Right atrium auricular region (tissue), 2 donors: ENCODE measurements around the gene RSBN1. TPM values are rescaled to one million over a fixed set of nuclear protein-coding genes. Genes with fewer than 3 reads are reported as not detected.

Source experiments
- DNase-seq: peaks from one replicate; pipeline ENCODE4 v3.0.0-alpha.2; 2019; ENCODE audit warnings: low spot score
- H3K27ac ChIP-seq, 2 donors: fragments of 200-600 bp; sonication (generic); 1 replicate in 1 of 2; 2 replicates in 1 of 2; pipeline ENCODE4 v1.5.1; 2016 to 2019
- H3K27me3 ChIP-seq, 2 donors: fragments of 200-600 bp; sonication (generic); one replicate each; pipeline versions ENCODE4 v1.5.1 to v1.6.0; 2017 to 2019
- H3K36me3 ChIP-seq: fragments of 200-600 bp; sonication (generic); one replicate; pipeline ENCODE4 v1.5.1; 2016
- H3K4me1 ChIP-seq, 2 donors: fragments of 200-600 bp; sonication (generic); one replicate each; pipeline versions ENCODE4 v1.5.1 to v1.6.0; 2017 to 2019
- H3K4me3 ChIP-seq, 2 donors: fragments of 200-600 bp; sonication (generic); 1 replicate in 1 of 2; 2 replicates in 1 of 2; pipeline ENCODE4 v1.5.1; 2017 to 2019; ENCODE audit warnings: mild to moderate bottlenecking in 1 of 2, moderate library complexity in 1 of 2
- H3K9me3 ChIP-seq, 2 donors: fragments of 200-600 bp; sonication (generic); one replicate each; pipeline ENCODE4 v1.5.1; 2019
- total RNA-seq, 2 donors: library from RNA; depleted of rRNA; stranded (reverse); fragments of >200 nt; gene quantifications; one replicate each; pipeline ENCODE4 v1.1.0, GENCODE V29; 2016
- TF ChIP-seq, protein P1 (sequence below), 2 donors: fragments of 200-600 bp; sonication (generic); IDR thresholded peaks; one replicate each; pipeline ENCODE4 v1.5.1; 2019; ENCODE audit warnings: antibody characterized with exemption in 2 of 2

RSBN1 gene
- total RNA-seq, 2 donors from 2014 or later, result 9.6 to 13.9 TPM

DNA sequence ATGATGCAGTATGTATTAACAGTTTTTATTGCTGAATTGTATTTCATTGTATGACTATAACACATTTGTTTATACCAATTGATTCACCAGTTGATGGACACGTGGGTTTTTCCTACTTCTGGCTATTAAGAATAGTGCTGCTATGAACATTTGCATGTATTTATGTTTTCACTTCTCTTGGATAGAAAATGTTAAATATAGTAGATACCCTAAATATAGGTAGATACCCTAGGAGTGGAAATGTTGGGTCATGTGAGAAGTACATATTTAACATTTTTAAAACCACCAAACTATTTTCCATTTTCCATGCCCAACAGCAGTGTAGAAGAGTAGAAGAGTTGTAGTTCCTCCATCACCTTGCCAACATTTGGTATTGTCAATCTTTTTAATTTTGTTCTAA, 60.8 kb downstream of the RSBN1 start:
- Histone ChIP-seq H3K36me3 (no peaks in the 10 kb centered on the region), H3K9me3 (no peaks in the 10 kb centered on the region), H3K27me3 (no peaks in the 10 kb centered on the region), H3K4me3 (no peak overlapping the region), H3K27ac (no peak overlapping the region), H3K4me1 (no peaks in the 10 kb centered on the region)
- TF ChIP-seq, protein P1, sequence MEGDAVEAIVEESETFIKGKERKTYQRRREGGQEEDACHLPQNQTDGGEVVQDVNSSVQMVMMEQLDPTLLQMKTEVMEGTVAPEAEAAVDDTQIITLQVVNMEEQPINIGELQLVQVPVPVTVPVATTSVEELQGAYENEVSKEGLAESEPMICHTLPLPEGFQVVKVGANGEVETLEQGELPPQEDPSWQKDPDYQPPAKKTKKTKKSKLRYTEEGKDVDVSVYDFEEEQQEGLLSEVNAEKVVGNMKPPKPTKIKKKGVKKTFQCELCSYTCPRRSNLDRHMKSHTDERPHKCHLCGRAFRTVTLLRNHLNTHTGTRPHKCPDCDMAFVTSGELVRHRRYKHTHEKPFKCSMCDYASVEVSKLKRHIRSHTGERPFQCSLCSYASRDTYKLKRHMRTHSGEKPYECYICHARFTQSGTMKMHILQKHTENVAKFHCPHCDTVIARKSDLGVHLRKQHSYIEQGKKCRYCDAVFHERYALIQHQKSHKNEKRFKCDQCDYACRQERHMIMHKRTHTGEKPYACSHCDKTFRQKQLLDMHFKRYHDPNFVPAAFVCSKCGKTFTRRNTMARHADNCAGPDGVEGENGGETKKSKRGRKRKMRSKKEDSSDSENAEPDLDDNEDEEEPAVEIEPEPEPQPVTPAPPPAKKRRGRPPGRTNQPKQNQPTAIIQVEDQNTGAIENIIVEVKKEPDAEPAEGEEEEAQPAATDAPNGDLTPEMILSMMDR (IDR thresholded peaks at IDR 0.05), result no peak
- DNase-seq, result no peak

DNA sequence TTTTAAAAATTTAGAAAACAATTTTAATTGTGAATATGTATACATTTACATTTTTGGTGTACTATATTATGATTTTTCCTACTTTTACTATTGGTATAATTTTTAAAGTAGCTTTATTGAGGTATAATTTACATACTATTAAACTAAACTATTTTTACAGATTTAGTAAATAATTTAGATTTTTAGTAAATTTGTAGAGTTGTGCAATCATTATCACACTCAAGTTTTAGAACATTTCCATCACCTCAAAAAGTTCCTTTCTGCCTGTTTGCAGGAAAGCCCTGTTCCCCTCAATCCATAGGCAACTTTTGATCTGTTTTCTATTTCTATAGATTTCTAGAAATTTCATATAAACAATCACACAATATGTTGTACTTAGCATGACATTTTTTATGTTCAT, 61.2 kb downstream of the RSBN1 start:
- no peak for DNase-seq
- no peaks in the 10 kb centered on the region for H3K36me3 ChIP-seq
- no peaks in the 10 kb centered on the region for H3K4me1 ChIP-seq
- H3K4me3 ChIP-seq, result no peak overlapping the region
- H3K27me3 ChIP-seq, result no peaks in the 10 kb centered on the region
- TF ChIP-seq, protein P1 (IDR thresholded peaks at IDR 0.05), result no peak
- H3K27ac ChIP-seq, result no peak overlapping the region
- H3K9me3 ChIP-seq, result no peaks in the 10 kb centered on the region

DNA sequence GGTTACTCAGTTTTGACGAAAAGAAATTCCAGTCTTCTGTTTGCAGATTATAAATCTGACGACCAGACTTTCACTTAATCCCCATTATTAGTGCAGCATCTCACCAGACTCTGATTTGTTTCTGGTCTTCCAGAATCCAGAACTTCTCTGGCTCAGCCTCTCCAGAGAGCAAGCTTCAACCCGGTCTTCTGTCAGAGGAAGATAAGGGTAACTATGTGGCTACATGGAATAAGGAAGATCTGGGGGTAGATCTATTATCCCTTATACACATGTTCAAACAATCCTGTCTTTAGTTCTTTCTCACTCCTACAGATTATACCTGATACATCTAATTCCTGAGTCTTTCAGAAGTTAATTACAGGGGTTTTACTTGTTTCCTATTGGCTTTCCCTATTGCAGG, 62.9 kb downstream of the RSBN1 start:
- TF ChIP-seq, protein P1 (IDR thresholded peaks at IDR 0.05), result no peak
- Histone ChIP-seq H3K27me3 (no peaks in the 10 kb centered on the region), H3K9me3 (no peaks in the 10 kb centered on the region), H3K36me3 (no peaks in the 10 kb centered on the region), H3K4me1 (no peaks in the 10 kb centered on the region), H3K4me3 (no peak overlapping the region), H3K27ac (no peak overlapping the region)
- no peak for DNase-seq

DNA sequence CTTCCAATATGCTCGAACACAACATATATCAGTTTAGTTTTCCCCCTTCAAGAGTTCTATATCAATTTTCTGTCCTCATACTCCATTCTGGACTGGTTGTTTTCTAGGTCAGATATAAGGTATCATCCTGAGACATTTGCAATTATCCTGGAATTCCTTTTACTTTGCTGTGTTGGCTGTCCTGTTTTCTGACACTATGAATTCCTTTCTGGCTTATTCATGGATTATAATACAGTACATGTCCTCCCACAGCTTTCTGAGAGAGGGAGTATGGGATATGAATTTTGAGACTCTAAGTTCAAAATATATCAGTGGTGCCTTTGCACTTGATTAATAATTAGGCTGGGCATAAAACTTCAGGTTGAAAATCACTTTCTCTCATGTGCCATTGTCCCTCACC, 64.9 kb downstream of the RSBN1 start:
- no peaks in the 10 kb centered on the region for H3K9me3 ChIP-seq
- TF ChIP-seq, protein P1 (IDR thresholded peaks at IDR 0.05), result no peak
- no peaks in the 10 kb centered on the region for H3K4me1 ChIP-seq
- no peaks in the 10 kb centered on the region for H3K36me3 ChIP-seq
- H3K27me3 ChIP-seq, result no peaks in the 10 kb centered on the region
- DNase-seq, result no peak
- H3K4me3 ChIP-seq, result no peak overlapping the region
- no peak overlapping the region for H3K27ac ChIP-seq

GRCh38 chr1:113745425-113745824, 66.9 kb downstream of the RSBN1 start:
- no peaks in the 10 kb centered on the region for H3K4me1 ChIP-seq
- no peaks in the 10 kb centered on the region for H3K27me3 ChIP-seq
- no peak overlapping the region for H3K27ac ChIP-seq
- no peak for DNase-seq
- no peak overlapping the region for H3K4me3 ChIP-seq
- no peaks in the 10 kb centered on the region for H3K36me3 ChIP-seq
- TF ChIP-seq, protein P1 (IDR thresholded peaks at IDR 0.05), result no peak
- H3K9me3 ChIP-seq, result no peaks in the 10 kb centered on the region

DNA sequence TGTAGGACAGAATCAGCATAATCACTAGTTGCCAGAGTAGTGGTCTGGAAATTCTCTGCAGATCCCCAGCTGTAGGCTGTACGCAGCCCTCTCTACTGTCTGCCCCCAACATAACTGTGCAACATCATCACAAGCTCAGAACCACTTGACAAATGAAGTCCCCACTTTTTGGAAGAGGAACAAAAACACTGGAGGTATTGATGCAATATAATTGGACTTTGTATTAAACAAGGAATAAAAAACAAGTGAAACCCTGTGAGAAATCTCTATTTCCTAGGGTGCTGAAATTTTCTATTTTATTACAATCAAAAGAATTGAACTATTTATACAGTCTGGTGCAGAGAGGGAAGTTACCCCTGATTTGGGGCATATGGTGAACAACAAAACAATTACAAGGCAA, 68.2 kb downstream of the RSBN1 start:
- no peaks in the 10 kb centered on the region for H3K36me3 ChIP-seq
- no peaks in the 10 kb centered on the region for H3K27me3 ChIP-seq
- H3K27ac ChIP-seq, result no peak overlapping the region
- no peak for DNase-seq
- no peaks in the 10 kb centered on the region for H3K4me1 ChIP-seq
- no peaks in the 10 kb centered on the region for H3K9me3 ChIP-seq
- TF ChIP-seq, protein P1 (IDR thresholded peaks at IDR 0.05), result no peak
- H3K4me3 ChIP-seq, result no peak overlapping the region
